Measurements from ENCODE around the gene MED26.

Gene MED26

GRCh38 chr19:16584248-16585093, 43.5 kb downstream of the MED26 start:
- ChIA-PET CTCF (interaction anchor here (0.6 to 0.7 kb wide), 2 partner anchors 12 to 32 kb away, joined by 3 read pairs; partner anchors contain the start of gene SLC35E1), POLR2A (interaction anchor here (0.6 to 2.2 kb wide), 5 partner anchors 11 to 401 kb away, joined by 3 to 23 read pairs (median 5); partner anchors contain the start of genes MED26 and SLC35E1)
- Histone ChIP-seq H3K36me3 (ENCODE audit: control insufficient read depth in 2 of 2, insufficient read depth in 1 of 2, low read length in 2 of 2) (peaks cover 0 to 3% of the 10 kb centered on the region in 2 experiments; a peak in 1 of 3 replicates), H3K4me3 (ENCODE audit: low read depth, low read length) (peak overlapping the region; percentile 23), H3K9me3 (ENCODE audit: control insufficient read depth, insufficient read depth, low read depth, low read length) (no peaks in the 10 kb centered on the region), H3K4me1 (ENCODE audit: control insufficient read depth, insufficient read depth, low read length) (peaks cover 25% of the 10 kb centered on the region), H3K27ac (ENCODE audit: extremely low read depth, low read depth, low read length) (no peak overlapping the region)
- TF ChIP-seq ZNF629 (tag by site-specific recombination; IDR thresholded peaks at IDR 0.05) (0 out of 2 replicates have a peak, but pooled peaks have one; percentile 14), SALL2 (tag by site-specific recombination; IDR thresholded peaks at IDR 0.05; ENCODE audit: borderline replicate concordance) (no peak), ZNF37A (tag by site-specific recombination; IDR thresholded peaks at IDR 0.05) (no peak), ZNF596 (tag by site-specific recombination; IDR thresholded peaks at IDR 0.05) (no peak), ZNF610 (tag by site-specific recombination; IDR thresholded peaks at IDR 0.05; ENCODE audit: borderline replicate concordance) (no peak), ZSCAN18 (tag by site-specific recombination; IDR thresholded peaks at IDR 0.05) (no peak), ZNF121 (tag by site-specific recombination; IDR thresholded peaks at IDR 0.05) (no peak), IKZF3 (tag by site-specific recombination; IDR thresholded peaks at IDR 0.05) (no peak), KLF16 (tag by site-specific recombination; IDR thresholded peaks at IDR 0.05) (no peak), GLIS1 (tag by site-specific recombination; IDR thresholded peaks at IDR 0.05) (peak; percentile 71), ZNF211 (tag by site-specific recombination; IDR thresholded peaks at IDR 0.05; ENCODE audit: low read depth) (no peak), ZSCAN16 (tag by site-specific recombination; IDR thresholded peaks at IDR 0.05) (no peak), ZFP69B (tag by site-specific recombination; IDR thresholded peaks at IDR 0.05) (no peak), ZNF391 (tag by site-specific recombination; IDR thresholded peaks at IDR 0.05; ENCODE audit: borderline replicate concordance, low read depth) (no peak), ZNF174 (tag by site-specific recombination; IDR thresholded peaks at IDR 0.05) (no peak), ZNF394 (tag by site-specific recombination; IDR thresholded peaks at IDR 0.05; ENCODE audit: borderline replicate concordance) (no peak), ZNF184 (tag by site-specific recombination; IDR thresholded peaks at IDR 0.05) (no peak), ZFP37 (tag by site-specific recombination; IDR thresholded peaks at IDR 0.05) (no peak), ZNF335 (tag by site-specific recombination; conservative IDR thresholded peaks at IDR 0.05) (peak; percentile 63), ZNF544 (tag by site-specific recombination; IDR thresholded peaks at IDR 0.05) (no peak), ZNF416 (tag by site-specific recombination; IDR thresholded peaks at IDR 0.05) (no peak), ZNF248 (tag by site-specific recombination; IDR thresholded peaks at IDR 0.05) (no peak), ZNF426 (tag by site-specific recombination; IDR thresholded peaks at IDR 0.05) (no peak), ZNF202 (tag by site-specific recombination; IDR thresholded peaks at IDR 0.05; ENCODE audit: borderline replicate concordance) (no peak), MYNN (tag by site-specific recombination; IDR thresholded peaks at IDR 0.05; ENCODE audit: borderline replicate concordance) (no peak), ZBTB21 (tag by site-specific recombination; IDR thresholded peaks at IDR 0.05) (no peak), FEZF1 (tag by site-specific recombination; IDR thresholded peaks at IDR 0.05) (no peak), KLF10 (tag by site-specific recombination; IDR thresholded peaks at IDR 0.05) (no peak), ZNF341 (tag by site-specific recombination; IDR thresholded peaks at IDR 0.05; ENCODE audit: low read depth) (0 out of 2 replicates have a peak, but pooled peaks have one; percentile 34)
- TF ChIP-seq, protein P1, sequence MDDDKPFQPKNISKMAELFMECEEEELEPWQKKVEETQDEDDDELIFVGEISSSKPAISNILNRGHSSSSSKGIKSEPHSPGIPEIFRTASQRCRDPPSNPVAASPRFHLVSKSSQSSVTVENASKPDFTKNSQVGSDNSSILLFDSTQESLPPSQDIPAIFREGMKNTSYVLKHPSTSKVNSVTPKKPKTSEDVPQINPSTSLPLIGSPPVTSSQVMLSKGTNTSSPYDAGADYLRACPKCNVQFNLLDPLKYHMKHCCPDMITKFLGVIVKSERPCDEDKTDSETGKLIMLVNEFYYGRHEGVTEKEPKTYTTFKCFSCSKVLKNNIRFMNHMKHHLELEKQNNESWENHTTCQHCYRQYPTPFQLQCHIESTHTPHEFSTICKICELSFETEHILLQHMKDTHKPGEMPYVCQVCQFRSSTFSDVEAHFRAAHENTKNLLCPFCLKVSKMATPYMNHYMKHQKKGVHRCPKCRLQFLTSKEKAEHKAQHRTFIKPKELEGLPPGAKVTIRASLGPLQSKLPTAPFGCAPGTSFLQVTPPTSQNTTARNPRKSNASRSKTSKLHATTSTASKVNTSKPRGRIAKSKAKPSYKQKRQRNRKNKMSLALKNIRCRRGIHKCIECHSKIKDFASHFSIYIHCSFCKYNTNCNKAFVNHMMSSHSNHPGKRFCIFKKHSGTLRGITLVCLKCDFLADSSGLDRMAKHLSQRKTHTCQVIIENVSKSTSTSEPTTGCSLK (tag by site-specific recombination; IDR thresholded peaks at IDR 0.05) = no peak
- TF ChIP-seq, protein P2, sequence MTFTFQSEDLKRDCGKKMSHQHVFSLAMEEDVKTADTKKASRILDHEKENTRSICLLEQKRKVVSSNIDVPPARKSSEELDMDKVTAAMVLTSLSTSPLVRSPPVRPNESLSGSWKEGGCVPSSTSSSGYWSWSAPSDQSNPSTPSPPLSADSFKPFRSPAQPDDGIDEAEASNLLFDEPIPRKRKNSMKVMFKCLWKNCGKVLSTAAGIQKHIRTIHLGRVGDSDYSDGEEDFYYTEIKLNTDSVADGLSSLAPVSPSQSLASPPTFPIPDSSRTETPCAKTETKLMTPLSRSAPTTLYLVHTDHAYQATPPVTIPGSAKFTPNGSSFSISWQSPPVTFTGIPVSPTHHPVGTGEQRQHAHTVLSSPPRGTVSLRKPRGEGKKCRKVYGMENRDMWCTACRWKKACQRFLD (tag by site-specific recombination; IDR thresholded peaks at IDR 0.05) = no peak
- TF ChIP-seq, protein P3, sequence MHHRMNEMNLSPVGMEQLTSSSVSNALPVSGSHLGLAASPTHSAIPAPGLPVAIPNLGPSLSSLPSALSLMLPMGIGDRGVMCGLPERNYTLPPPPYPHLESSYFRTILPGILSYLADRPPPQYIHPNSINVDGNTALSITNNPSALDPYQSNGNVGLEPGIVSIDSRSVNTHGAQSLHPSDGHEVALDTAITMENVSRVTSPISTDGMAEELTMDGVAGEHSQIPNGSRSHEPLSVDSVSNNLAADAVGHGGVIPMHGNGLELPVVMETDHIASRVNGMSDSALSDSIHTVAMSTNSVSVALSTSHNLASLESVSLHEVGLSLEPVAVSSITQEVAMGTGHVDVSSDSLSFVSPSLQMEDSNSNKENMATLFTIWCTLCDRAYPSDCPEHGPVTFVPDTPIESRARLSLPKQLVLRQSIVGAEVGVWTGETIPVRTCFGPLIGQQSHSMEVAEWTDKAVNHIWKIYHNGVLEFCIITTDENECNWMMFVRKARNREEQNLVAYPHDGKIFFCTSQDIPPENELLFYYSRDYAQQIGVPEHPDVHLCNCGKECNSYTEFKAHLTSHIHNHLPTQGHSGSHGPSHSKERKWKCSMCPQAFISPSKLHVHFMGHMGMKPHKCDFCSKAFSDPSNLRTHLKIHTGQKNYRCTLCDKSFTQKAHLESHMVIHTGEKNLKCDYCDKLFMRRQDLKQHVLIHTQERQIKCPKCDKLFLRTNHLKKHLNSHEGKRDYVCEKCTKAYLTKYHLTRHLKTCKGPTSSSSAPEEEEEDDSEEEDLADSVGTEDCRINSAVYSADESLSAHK (tag by site-specific recombination; IDR thresholded peaks at IDR 0.05) = 0 out of 2 replicates have a peak, but pooled peaks have one; percentile 57

All from HEK293 (cell line).